ENCODE data around the gene MAP3K12. TPM values are rescaled to one million over a fixed set of nuclear protein-coding genes. Genes with fewer than 3 reads are reported as not detected.

The MAP3K12 gene
- total and polyA plus RNA-seq, 10 of the 15 experiments (the other 5 are each of a cell fraction or from before 2014, with no cell fraction given), result 0.45 to 14.9 (median 6.9) TPM

DNA sequence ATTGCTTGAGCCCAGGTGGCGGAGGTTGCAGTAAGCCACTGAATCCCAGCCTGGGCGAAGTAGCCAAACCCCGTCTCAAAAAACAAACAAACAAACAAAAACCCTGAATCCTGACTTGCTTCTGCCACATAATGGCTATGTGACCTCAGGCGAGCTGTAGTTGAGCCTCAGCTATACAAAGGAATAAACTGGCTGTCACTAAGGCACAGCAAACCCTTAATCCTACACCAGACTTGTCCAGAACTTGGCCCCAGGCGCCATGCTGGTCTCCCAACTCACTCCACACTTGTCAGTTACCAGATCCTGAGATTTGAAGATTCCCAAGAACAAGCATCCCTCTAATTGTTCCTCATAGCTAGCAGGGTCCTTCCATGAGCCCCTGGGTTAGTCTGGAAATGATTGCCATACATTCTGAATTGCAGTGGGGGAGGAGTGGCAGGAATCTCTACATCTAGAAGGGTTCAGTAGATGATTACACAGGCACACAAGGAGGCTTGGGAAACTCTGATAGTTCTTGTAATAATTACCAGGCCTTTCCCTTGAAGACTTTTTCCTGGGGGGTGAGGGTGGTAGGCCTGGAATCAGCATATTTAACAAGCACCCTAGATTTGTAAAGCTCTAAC, 9.9 kb downstream of the MAP3K12 start:
- FAIRE-seq, result no peak
- Histone ChIP-seq H3K4me2 (ENCODE audit: control insufficient read depth, insufficient read depth) (no peak overlapping the region), H3K9me3 (replicated peaks; ENCODE audit: control insufficient read depth, insufficient read depth, low read length) (no peaks in the 10 kb centered on the region), H4K20me1 (ENCODE audit: control insufficient read depth, insufficient read depth) (no peaks in the 10 kb centered on the region), H3K4me3 (no peak overlapping the region), H2AFZ (ENCODE audit: control insufficient read depth, low read depth, low read length) (no peak overlapping the region), H3K4me1 (ENCODE audit: control insufficient read depth, insufficient read depth, low read length) (peaks cover 10% of the 10 kb centered on the region), H3K79me2 (ENCODE audit: control insufficient read depth, insufficient read depth, low read length) (no peaks in the 10 kb centered on the region), H3K9ac (ENCODE audit: control insufficient read depth, insufficient read depth, low read length) (no peak overlapping the region), H3K36me3 (ENCODE audit: control insufficient read depth in 2 of 2, insufficient read depth in 2 of 2, low read length in 1 of 2) (peaks cover 9 to 17% of the 10 kb centered on the region in 2 experiments), H3K27me3 (replicated peaks in 1 of 2; ENCODE audit: control insufficient read depth in 2 of 2, insufficient read depth in 2 of 2, low read length in 1 of 2) (no peaks in the 10 kb centered on the region), H3K27ac (ENCODE audit: control insufficient read depth, insufficient read depth) (no peak overlapping the region)
- in situ Hi-C loops (cut with MboI), result no loop called here
- intact Hi-C loops (cut with micrococcal nuclease; ENCODE audit: unreplicated experiment), result no loop called here
- no peak for ATAC-seq
- 80% methylated on average over 5 of the region's 5 CpGs for WGBS (ENCODE audit: insufficient coverage, insufficient replicate concordance, low lambda C conversion rate, missing lambda C conversion rate)
- CTCF ChIA-PET, result interaction anchor here (0.6 to 2.6 kb wide), 3 partner anchors 13 to 356 kb away, joined by 3 to 14 read pairs (median 3); no protein-coding TSS in a partner anchor
- TF ChIP-seq RFX5 (IDR thresholded peaks at IDR 0.05; ENCODE audit: low read depth, low read length) (no peak), ATF7 (IDR thresholded peaks at IDR 0.05; ENCODE audit: low read depth) (no peak), NR2C2 (IDR thresholded peaks at IDR 0.05; ENCODE audit: borderline replicate concordance, control insufficient read depth, insufficient read length, low read depth) (no peak), JUND (IDR thresholded peaks at IDR 0.05; ENCODE audit: low read depth, low read length) (no peak), ESRRA (IDR thresholded peaks at IDR 0.05; ENCODE audit: low read length) (no peak), GABPA (IDR thresholded peaks at IDR 0.05; ENCODE audit: low read depth) (no peak)
- TF ChIP-seq, protein P1, sequence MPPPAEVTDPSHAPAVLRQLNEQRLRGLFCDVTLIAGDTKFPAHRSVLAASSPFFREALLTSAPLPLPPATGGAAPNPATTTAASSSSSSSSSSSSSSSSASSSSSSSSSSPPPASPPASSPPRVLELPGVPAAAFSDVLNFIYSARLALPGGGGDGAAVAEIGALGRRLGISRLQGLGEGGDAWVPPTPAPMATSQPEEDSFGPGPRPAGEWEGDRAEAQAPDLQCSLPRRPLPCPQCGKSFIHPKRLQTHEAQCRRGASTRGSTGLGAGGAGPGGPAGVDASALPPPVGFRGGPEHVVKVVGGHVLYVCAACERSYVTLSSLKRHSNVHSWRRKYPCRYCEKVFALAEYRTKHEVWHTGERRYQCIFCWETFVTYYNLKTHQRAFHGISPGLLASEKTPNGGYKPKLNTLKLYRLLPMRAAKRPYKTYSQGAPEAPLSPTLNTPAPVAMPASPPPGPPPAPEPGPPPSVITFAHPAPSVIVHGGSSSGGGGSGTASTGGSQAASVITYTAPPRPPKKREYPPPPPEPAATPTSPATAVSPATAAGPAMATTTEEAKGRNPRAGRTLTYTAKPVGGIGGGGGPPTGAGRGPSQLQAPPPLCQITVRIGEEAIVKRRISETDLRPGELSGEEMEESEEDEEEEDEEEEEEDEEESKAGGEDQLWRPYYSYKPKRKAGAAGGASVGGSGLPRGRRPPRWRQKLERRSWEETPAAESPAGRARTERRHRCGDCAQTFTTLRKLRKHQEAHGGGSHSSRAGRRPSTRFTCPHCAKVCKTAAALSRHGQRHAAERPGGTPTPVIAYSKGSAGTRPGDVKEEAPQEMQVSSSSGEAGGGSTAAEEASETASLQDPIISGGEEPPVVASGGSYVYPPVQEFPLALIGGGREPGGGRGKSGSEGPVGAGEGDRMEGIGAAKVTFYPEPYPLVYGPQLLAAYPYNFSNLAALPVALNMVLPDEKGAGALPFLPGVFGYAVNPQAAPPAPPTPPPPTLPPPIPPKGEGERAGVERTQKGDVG (CRISPR knock-in tag; IDR thresholded peaks at IDR 0.05), result no peak
- RAD21 ChIA-PET (ENCODE audit: unreplicated experiment), result interaction anchor here (1.2 kb wide), 1 partner anchor 16 kb away, joined by 3 read pairs; no protein-coding TSS in a partner anchor
- BruUV-seq (replicated peaks), result no TSS peak
- DNase-seq (ENCODE audit: low read depth, low spot score), result no peak
- POLR2A ChIA-PET, result interaction anchor here (1.6 kb wide), 1 partner anchor 12 kb away, joined by 4 read pairs; the partner anchor contains the start of gene TARBP2
- SMC1A ChIA-PET (ENCODE audit: uncharacterized antibody, unreplicated experiment), result interaction anchor here (0.8 kb wide), 1 partner anchor 13 kb away, joined by 3 read pairs; no protein-coding TSS in a partner anchor
